ENCODE data around the gene CD164L2.
"Not testable (repeated sequence)": the region's sequence is repeated elsewhere in the genome, so short reads cannot be mapped to it uniquely, and the experiment has no call there.

CD164L2 gene

GRCh38 chr1:27403931-27404330, 20.8 kb upstream of the CD164L2 start:
- no peak for DNase-seq

- no peak for DNase-seq
Observed at GRCh38 chr1:27403065-27403726, 20.1 kb upstream of the CD164L2 start.

- DNase-seq, result no peak
Observed at GRCh38 chr1:27402349-27402754, 19.2 kb upstream of the CD164L2 start.

GRCh38 chr1:27400963-27401341, 17.8 kb upstream of the CD164L2 start:
- DNase-seq, result no peak

- no peak for DNase-seq
Observed at GRCh38 chr1:27400082-27400962, 17.2 kb upstream of the CD164L2 start.

GRCh38 chr1:27399251-27400025, 16.3 kb upstream of the CD164L2 start:
- no peak for DNase-seq

- no peak for DNase-seq
Observed at GRCh38 chr1:27398405-27399149, 15.4 kb upstream of the CD164L2 start.

GRCh38 chr1:27397749-27398148, 14.6 kb upstream of the CD164L2 start:
- DNase-seq, result no peak

GRCh38 chr1:27397110-27397509, 14.0 kb upstream of the CD164L2 start:
- no peak for DNase-seq

- DNase-seq, result peak; percentile 76
Observed at GRCh38 chr1:27395441-27396195, 12.5 kb upstream of the CD164L2 start.

GRCh38 chr1:27394925-27395324, 11.8 kb upstream of the CD164L2 start:
- DNase-seq, result no peak

GRCh38 chr1:27394282-27394658, 11.1 kb upstream of the CD164L2 start:
- no peak for DNase-seq

GRCh38 chr1:27393641-27394281, 10.6 kb upstream of the CD164L2 start:
- no peak for DNase-seq

- DNase-seq, result no peak
Observed at GRCh38 chr1:27392778-27393635, 9.9 kb upstream of the CD164L2 start.

GRCh38 chr1:27392096-27392777, 9.1 kb upstream of the CD164L2 start, which contains the start of gene GPR3:
Gene GPR3 (plus strand): TSS chr1:27392622. CDS start chr1:27393799, 1,177 bp downstream.
- peak; percentile 90 to 96 for DNase-seq

- no peak for DNase-seq
Observed at GRCh38 chr1:27391511-27392095, 8.5 kb upstream of the CD164L2 start.

- DNase-seq, result peak; percentile 69 to 70
Observed at GRCh38 chr1:27388337-27389005, 5.3 kb upstream of the CD164L2 start.

- DNase-seq, result not testable (repeated sequence)
Observed at GRCh38 chr1:27384797-27385196, 1.7 kb upstream of the CD164L2 start.

GRCh38 chr1:27383661-27384060, 528 bp upstream of the CD164L2 start:
- no peak for DNase-seq
